HG03432 (cell line): ENCODE results near the gene SDHAF1.
"Not testable (repeated sequence)": the region's sequence is repeated elsewhere in the genome, so short reads cannot be mapped to it uniquely, and the experiment has no call there.

Experiments
- ATAC-seq: cut with Tn5 transposase; IDR thresholded peaks from one replicate; pipeline ENCODE4 v1.9.1; 2021; ENCODE audit warnings: mild to moderate bottlenecking, moderate library complexity; ENCODE audit not compliant: unreplicated experiment

SDHAF1 gene, protein sequence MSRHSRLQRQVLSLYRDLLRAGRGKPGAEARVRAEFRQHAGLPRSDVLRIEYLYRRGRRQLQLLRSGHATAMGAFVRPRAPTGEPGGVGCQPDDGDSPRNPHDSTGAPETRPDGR

DNA sequence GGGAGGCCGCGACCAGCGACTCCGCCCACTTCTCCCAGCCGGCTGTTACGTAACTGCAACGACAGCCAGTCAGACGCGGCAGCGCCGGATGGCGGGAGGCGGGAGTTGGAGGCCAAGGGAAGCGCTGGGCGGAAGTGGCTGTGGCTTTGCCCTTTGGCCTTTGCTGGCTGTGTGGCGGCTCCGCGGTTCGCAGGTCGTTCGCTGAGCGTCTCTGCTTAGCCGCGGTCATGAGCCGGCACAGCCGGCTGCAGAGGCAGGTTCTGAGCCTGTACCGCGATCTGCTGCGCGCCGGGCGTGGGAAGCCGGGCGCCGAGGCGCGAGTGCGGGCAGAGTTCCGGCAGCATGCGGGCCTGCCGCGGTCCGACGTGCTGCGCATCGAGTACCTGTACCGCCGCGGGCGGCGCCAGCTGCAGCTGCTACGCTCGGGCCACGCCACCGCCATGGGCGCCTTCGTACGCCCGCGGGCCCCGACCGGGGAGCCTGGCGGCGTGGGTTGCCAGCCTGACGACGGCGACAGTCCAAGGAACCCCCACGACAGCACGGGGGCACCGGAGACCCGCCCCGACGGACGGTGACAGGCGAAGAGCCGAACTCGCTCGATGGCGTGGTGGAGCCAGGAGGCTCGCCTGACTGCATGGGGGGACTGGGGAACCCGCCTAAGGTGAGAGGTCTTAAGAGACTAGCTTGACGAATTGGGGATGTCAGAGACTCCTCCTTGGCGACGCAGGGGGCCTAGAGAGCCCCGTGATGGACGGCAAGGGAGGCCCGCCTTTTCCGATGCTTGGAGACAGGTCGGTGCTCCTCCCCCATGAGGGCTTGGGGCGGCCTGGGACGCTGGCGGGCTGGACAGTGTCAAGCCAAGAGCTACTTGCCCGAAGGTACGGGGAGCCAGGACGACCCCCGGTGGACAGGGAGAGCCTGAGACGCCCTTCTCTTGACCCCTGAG lies at the start of gene SDHAF1:
SDHAF1 (plus strand) TSS at position 141 of the 946 bp plus-strand sequence; CDS start at position 228, 87 bp downstream.
- peak; percentile 81 for ATAC-seq

DNA sequence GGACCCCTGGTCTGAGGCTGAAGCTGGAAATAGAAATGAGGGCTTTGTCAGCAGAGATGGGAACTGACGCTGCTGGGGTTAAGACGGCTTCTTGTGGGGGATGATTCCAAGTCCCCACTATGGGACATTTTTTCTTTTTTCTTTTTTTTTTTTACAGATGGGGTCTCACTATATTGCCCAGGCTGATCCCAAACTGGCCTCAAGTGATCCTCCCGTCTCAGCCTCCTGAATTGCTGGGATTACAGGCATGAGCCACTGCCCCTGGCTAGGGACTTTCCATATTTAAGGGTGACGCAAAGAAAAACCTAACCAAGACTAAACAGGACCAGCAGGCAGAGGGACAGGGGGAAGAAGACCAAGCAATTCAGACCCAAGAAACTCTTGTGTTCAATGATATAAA lies 48.8 kb upstream of the SDHAF1 start:
- ATAC-seq: no peak

DNA sequence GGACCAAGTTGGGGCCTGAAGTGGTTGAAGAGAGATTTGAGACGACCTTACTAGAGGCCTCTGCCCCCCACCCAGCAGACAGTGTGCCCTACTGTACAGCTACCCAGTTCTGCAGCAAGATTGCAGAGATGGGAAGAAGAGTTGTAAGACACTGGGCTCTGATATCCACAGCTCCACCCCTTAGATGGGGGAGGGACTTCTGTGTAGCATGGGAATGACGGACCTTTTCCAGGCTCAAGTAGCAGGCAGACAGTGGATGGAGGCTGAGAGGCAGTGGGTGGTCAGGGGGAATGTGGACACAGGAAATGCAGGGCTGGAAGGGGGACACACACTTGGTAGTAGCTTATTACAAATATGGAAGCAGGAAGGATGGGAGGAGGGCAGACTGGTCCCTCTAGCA lies 45.9 kb upstream of the SDHAF1 start:
- ATAC-seq: no peak

DNA sequence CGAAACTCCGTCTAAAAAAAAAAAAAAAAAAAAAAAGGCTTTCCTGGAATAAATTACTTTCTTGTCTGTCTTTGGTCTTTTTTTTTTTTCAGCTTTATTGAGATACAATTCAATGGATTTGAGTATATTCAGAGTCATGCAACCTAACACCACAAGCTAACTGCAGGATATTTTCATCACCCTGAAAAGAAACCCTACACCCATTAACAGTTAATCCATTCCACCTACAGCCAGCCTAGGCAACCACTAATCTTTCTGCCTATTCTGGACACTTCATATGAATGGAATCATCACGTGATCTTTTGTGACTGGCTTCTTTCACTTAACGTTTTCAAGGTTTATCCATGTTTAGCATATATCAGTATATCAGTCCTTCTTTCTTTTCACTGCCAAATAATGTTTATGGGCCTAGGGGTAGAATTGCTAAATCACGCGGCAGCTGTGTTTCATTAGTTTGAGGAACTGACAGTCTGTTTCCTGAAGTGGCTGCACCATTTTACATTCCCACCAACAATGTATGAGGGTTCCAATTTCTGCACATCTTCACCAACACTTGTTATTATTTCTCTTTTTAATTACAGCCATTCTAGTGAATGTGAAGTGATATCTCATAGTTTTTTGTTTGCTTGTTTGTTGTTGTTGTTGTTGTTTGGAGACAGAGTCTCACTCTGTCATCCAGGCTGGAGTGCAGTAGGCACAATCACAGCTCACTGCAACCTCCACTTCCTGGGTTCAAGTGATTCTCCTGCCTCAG lies 38.9 kb upstream of the SDHAF1 start:
- no peak for ATAC-seq

DNA sequence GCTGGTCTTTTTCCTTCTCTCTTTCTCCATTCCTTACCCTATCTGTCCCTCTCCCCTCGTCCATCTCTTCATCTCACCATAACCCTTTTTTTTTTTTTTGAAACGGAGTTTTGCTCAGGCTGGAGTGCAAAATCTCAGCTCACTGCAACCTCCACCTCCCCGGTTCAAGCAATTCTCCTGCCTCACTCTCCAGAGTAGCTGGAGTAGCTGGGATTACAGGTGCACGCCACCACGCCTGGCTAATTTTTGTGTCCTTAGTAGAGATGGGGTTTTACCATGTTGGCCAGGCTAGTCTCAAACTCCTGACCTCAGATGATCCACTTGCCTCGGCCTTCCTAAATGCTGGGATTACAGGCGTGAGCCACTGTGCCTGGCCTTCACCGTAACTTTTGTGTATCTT lies 37.6 kb upstream of the SDHAF1 start:
- not testable (repeated sequence) for ATAC-seq

DNA sequence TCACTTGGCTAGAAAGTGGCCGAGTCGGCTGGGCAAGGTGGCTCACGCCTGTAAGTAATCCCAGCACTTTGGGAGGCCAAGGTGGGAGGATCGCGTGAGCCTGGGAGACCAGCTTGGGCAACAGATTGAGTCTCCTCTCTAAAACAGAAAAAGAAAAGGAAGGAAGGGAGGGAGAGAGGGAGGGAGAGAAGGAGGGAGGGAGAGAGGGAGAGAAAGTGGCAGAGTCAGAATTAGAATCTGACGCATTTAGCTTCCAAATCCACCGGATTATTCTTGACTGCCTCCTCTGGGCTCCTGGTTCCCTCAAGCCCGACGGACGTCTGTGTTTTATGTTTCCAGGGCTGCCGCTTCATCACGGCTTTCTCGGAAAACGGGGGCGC lies 36.3 kb upstream of the SDHAF1 start:
- no peak for ATAC-seq

DNA sequence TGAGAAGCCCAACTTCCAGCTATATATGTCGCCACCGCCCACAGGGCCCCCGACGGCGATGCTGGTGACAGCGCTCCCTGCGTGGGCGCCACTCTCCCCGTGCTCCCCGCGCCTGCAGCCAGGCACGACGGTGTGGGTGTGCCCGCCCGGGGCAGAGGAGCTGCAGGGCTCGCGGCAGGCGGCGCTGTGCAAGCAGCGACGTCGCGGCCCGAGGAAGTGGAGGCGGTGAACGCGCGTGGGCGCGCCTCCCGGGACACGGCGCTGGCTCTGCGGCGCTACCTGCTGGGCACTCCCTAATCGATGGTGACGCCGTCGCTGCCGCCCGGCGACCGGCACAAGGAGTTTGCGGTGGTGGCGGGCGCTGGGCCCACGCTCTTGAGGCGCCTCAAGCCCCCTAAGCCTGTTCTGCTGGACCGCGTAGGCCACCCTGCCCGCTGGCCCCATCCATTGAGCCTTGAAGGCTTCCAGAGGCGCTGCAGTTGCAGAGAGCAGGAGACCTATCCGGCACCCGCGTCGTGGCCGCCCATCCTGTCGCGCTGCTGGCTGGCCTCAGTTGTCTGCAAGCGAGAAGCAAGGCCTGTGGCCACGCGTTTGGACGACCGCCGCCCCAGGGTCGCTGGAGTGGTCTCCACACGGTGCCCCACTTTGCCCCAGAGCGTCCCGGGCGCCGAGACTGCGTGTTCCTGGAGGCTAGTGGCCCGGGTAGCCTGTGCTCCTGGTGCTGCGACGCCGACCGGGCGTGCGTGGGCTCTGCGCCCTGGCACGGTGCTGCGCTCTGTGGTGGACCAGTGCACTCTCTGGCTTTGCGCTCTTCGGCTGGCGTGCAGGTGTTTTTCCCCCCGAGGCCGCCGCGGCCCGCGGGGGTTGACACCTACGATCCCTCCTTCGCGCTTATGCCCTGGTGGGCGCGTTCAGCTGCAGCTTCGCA lies 35.7 kb upstream of the SDHAF1 start:
- ATAC-seq: peak; percentile 43

DNA sequence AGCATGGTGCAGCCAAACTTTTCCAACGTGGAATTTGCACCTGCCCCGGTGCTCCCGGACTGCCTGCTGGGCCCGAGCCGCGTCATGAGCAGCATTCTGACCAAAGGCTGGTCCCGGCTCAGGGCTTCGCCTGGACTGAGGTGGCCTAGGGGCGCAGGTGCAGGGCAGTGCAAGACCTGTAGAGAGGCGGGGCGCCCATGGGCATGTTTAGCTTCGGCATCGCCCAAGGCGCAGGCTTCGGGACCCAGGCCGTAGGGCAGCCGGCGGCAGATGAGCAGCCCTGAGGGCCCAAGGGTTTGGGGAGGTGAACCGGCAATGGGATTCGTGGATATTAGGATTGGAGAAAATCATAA lies 35.0 kb upstream of the SDHAF1 start:
- no peak for ATAC-seq

DNA sequence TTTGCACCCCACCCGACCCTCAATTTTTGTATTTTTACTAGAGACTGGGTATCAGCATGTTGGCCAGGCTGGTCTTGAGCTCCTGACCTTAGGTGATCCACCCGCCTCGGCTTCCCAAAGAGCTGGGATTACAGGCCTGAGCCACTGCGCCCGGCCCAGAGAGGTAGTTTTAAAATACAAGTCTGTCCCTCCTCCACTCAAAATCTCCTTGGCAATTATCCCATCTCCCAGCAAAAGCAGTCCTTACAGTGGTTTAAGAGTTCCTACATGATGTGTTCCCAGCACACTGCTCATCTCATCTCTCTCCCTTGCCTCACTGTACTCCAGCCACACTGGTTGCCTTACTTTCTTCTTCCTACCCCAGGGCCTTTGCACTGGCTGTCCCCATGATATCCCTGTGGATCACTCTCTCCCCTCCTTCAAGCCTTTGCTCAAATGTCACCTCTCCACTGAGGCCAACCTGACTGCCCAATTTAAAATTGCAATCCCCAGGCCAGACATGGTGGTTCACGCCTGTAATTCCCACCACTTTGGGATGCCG lies 34.5 kb upstream of the SDHAF1 start:
- no peak for ATAC-seq

DNA sequence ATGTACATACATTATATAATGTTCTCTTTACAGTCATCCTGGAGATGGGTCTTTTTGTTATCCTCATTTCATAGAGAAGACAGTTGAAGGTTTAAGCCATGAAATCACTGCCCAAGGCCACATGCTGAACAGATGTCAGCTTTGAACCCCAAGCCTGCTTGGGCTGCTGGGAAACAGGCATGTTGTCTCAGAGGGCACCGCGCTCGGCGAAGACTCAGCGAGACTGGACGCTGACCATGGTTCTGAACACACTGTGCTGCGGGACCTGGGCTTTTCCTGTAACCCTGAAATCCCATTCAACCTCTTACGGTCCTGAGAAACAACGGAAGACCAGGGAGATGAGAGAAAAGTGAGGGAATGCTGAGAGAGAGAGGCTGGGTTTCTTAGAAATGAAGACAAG lies 31.5 kb upstream of the SDHAF1 start:
- ATAC-seq: no peak

DNA sequence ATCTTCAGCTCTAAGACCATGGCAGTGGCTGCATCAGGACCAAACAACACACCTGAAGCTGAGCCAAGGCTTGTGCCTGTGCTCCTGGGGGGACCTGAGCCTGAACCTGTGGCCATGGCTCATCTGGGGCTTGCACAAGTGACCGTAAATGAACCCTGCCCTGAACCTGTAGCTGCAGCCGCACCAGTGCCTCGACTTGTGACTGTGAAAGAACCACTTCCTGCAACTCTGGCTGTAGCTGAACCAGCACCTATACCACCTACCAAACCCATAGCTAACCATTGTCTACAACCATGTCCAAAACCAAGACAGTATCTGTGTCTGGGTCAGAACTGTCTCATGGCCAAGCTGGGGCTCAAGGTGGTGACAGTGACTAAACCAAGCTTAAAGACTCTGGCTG lies 28.2 kb upstream of the SDHAF1 start:
- ATAC-seq: no peak

DNA sequence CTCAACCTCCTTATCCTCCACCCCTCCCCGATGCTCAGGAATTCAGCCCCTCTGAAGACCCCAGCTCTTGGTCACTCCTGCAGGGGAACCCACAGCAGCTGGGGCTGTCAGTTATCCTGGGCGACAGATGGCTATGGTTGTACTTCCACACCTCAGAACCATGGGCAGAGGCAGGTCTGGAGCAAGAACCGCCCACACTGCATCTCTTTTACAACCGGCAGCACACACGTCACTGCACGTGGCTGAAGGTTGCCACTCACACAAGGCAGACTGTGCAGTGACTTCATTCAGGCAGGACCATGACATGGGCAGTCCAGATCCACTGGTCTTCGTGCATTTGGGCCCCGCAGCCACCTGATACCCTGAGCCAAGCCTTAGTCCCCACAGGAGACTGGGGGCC lies 21.5 kb upstream of the SDHAF1 start:
- no peak for ATAC-seq

DNA sequence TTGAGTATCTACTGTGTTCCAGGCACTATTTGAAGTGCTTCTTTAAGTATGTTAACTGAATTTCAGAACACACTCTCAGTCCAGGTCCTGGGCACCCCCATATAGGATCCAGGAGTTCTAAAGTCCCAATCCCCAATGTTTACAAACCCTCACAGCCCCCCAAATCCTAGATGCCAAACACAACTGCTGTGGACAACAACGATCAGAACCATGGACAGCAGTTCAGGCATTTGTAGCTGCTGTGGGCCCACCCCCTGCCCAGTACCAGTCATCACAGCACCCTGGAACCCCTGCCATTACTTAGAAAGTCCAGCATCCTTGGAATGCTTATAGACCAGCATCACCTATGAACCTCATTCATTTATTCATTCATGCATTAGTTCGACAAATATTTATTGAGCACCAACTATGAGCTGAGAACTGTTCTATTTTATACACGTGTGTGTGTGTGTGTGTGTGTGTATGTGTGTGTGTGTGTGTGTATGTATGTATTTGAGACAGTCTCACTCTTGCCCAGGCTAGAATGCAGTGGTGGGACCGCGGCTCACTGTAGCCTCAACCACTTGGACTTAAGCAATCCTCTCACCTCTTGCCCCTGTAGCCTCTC lies 19.3 kb upstream of the SDHAF1 start:
- ATAC-seq: no peak

DNA sequence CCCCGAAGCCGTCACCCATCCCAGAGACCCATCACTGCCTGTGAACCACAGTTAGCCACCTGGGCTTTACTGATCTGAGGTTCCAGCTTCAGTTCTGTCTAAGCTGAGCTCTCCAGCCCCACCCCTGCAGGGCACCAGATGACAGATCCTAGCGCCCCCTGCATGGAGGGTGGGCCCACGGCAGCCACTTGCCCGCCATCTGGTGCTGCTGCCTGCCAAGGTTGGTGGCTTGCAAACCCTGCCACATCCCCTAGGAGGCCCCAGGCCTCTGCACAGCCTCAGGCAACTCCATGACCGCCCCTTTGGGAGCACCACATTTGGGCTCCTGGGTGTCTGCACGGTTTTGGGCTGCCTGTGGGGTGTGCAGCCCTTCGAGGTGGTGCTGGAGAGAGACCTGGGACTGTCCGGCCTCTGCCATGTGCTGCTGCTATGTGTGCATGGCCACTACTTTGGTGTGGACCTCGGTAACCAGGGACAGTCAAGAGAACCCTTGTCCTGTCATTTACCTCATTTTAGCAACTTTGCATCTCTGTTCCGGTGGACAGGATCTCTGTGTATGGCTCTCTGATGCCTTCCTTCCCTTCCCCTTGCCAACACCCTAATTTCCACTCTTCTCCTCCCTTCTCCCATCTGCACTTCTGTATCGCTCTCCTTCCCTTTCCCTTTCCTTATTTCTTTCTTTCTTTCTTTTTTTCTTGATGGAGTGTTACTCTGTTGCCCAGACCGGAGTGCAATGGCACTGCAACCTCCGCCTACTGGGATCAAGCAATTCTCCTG lies 17.4 kb upstream of the SDHAF1 start:
- ATAC-seq: no peak

DNA sequence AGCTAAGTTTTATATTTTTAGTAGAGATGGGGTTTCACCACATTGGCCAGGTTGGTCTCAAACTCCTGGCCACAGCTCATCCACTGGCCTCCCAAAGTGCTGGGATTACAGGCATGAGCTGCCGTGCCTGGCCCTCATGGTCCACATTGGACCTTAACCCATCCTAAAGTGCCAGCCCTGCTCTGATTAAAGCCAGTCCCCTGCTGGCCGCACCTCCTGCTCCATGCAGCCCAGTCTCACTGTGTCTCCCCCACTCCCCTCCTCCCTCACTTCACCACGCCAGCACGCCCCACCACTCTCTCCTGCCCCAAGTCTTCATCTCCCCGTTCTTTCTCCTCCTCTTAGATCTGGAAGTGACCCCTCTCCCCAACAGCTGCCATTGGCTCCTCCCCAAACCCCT lies 16.7 kb upstream of the SDHAF1 start:
- no peak for ATAC-seq

DNA sequence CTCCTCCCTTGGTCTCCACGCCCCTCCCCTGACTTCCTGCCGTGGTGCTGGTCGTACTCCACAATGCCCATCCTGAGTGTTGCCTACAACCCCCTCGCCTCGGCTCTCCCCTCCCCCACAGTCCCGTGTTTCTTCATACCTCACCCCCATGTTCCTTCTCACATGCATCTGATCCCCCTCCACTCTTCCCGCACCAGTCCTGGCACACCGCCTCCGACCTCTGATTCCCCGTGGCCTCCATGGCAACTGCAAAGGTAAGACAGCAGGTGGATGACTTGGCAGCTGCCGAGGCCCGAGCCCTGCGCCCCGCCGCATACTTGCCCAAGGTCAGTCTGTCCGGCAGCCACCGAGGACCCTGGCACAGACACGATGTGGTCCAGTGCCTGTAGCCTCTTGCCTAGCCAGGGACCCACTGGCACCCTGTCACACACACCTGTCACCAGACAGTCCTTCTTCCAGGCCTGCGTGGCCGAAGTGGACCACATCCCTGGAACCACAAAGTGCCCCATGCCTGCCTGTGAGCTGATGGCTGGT lies 16.1 kb upstream of the SDHAF1 start:
- no peak for ATAC-seq

DNA sequence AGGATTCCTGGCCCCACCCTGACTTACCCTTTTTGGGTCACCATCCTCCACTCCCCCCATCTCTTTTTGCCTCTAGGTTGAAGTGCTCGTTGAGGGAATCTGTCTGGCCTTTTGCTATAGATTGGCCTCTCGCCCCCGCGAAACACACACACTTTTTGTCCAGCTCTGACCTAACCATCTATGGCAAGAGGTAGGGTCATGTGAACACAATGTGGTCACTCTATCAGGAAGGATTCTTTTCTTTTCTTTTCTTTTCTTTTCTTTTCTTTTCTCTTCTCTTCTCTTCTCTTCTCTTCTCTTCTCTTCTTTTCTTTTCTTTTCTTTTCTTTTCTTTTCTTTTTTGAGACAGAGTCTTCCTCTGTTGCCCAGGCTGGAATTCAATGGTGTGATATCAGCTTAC lies 14.0 kb upstream of the SDHAF1 start:
- ATAC-seq: not testable (repeated sequence)

DNA sequence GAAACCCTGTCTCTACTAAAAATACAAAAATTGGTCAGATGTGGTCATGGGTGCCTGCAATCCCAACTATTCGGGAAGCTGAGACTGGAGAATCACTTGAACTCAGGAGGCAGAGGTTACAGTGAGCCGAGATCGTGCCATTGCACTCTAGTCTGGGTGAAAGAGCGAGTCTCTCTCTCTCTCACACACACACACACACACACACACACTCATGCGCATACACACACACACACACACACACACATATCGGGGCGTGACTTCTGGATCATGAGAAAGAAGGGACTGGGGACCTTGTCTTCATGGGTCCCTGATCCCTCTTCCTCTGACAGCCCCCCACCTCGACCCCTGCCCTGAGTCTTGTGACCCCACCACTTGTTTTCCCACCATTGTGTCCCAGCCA lies 11.8 kb upstream of the SDHAF1 start:
- ATAC-seq: no peak

DNA sequence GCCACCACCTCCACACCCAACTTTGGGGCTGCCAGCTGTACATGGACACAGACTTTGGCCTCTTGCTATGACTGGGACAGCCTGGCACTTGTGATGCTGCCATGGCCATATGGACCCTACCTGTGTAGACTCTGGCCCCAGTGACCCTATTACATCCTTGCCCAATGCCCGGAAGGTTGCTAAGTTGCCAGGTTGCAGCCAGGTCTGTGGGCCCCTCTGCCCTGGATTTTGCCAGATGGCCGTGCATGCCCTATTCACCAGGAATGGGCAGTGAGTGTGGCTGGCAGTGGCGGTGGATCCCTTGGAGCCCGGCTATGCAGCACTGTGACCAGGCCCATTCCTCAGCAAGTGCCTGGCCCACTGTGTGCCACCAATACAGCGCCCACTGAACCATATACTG lies 8.9 kb upstream of the SDHAF1 start:
- ATAC-seq: no peak
